ENCODE measurements around the gene SETD4.

SETD4 gene

GRCh38 chr21:36003776-36004175 is 56.5 kb downstream of the SETD4 start:
- no peak for DNase-seq

- DNase-seq: no peak
These were observed 64.1 kb downstream of the SETD4 start for GRCh38 chr21:35996217-35996616.

- DNase-seq: no peak
These were observed 64.7 kb downstream of the SETD4 start for GRCh38 chr21:35995522-35996088.

GRCh38 chr21:35994613-35995012 is 65.7 kb downstream of the SETD4 start:
- DNase-seq: no peak

- DNase-seq: no peak
These were observed 66.3 kb downstream of the SETD4 start for GRCh38 chr21:35993875-35994490.

GRCh38 chr21:35991131-35991530 is 69.2 kb downstream of the SETD4 start:
- DNase-seq: no peak

GRCh38 chr21:35990609-35991008 is 69.7 kb downstream of the SETD4 start:
- no peak for DNase-seq

- no peak for DNase-seq
These were observed 71.1 kb downstream of the SETD4 start for GRCh38 chr21:35989138-35989735.

- DNase-seq: no peak
These were observed 71.7 kb downstream of the SETD4 start for GRCh38 chr21:35988416-35989137.

GRCh38 chr21:35987475-35987874 is 72.9 kb downstream of the SETD4 start:
- no peak for DNase-seq

GRCh38 chr21:35984654-35985361 is 75.5 kb downstream of the SETD4 start:
- DNase-seq: no peak

All from GOT3 (cell line).